NCI-H1930 (cell line): ENCODE results near the gene TCF20.

Experiments
- DNase-seq, 2 experiments: peaks; one replicate each; lab custom pipeline; 2025; lab: John Stamatoyannopoulos, UW

The TCF20 gene

DNA sequence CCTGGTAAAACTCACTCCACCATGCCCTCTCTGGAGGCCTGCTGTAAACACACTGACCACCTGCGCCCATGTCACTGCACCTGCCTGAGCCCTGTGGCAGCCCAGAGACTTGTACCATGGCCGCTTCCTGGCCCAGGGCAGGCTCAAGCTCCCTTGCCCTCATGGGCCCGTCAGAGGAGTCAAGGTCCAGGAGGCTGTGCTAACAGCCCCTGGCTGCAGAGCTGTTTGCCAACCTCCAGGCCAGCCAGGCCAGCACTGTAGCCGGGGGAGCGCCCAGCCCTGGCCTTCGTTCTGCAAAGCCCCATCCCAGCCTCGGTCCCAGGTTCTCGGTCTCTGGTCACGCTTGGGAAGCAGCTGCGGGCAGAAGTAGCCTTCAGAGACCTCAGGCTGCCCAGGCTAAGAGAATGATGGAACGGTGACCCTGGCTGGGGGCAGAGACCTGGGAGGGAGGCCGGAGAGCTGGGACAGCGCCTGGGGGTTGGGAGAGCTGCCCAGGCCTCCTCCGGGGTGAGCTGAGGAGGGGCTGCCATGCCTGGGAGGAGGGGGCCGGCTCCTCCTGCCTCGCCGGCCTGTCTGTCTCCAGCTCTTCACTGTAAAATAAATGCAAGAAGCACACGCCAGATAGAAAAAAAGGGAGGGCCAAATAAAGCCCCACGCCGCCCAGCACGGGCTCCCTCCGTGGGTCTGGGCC lies 11.9 kb upstream of the TCF20 start:
- no peak for DNase-seq

DNA sequence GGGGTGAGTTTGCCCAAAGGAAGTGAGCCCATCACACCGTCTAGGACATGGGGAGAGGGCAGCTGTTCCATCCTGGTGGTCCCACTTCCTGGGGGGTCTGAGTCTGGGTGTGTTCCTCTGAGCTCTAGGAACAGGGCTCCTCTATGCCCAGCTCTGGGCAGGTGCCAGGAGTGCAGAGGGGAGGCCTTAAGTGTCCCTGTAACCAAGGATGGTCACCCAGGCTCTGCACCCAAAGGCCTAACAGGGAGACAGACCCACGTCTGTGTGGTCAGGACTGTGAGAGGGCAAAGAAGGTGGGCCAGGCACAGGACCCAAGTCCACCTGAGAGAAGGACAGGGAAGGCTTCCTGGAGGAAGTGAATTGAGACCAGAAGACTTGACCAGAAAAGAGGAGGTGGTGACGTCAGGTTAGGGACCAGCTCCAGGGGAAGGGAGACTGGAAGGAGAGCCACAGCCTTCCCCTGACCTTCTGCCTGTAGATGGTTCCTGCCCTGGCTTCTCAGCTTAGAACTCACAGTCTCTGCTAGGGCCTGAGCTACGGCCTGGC lies 11.3 kb upstream of the TCF20 start:
- no peak for DNase-seq

DNA sequence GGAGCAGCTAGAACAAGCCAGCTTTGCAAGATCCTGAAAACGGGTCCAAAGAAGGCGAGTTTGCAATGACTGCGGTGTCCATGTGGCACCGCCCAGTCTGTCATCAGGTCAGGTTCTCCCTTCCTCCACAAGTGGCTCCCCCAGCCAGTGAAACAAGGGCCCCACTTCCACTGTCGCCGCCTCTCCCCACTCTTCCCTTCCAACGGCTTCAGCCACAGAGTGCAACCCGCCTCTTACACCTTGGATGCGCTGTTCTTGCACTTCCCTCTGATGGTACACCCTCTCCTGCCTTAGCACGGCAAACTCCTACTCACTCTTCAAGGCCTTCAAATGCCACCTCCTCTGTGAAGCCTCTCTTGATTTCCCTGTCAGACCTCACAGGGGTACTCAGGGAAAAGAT lies 10.8 kb upstream of the TCF20 start:
- no peak for DNase-seq

DNA sequence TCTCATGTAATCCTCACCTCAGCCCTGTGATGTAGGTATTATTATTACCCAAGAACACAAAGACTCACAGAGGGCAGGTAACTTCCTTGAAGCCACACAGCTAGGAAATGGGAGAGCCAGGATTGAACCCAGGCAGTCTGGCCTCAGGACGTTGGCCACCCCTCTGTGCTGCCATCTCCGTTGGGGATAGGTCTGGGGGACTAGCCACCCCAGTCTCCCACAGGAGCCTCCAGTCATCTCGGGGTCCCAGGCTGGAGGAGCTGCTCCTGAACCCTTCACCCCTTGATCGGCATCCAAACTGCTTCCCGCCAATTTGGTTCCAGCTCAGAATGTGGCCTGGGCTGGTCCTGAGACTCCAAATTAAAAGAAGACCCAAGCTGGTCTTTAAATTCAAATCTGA lies 10.4 kb upstream of the TCF20 start:
- DNase-seq = no peak

DNA sequence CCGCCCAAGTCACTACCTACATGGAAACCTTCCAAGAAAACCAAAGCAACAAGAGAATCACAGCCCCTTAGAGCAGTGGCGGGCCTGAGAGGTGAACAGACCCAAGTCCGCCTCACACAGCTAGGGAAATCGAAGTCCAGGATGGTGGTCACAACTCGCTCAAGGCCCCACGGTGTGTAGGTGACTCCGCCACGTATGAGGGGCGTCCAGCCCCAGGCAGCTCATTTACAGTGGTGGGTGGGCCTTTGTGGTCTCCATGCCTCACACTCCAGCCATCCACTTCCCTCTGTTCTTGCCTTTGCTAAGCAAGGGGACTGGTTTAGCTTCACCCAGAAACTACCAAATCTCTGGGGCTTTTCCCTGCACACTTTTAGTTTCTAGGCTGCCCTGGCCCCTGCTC lies 9.7 kb upstream of the TCF20 start:
- no peak for DNase-seq

DNA sequence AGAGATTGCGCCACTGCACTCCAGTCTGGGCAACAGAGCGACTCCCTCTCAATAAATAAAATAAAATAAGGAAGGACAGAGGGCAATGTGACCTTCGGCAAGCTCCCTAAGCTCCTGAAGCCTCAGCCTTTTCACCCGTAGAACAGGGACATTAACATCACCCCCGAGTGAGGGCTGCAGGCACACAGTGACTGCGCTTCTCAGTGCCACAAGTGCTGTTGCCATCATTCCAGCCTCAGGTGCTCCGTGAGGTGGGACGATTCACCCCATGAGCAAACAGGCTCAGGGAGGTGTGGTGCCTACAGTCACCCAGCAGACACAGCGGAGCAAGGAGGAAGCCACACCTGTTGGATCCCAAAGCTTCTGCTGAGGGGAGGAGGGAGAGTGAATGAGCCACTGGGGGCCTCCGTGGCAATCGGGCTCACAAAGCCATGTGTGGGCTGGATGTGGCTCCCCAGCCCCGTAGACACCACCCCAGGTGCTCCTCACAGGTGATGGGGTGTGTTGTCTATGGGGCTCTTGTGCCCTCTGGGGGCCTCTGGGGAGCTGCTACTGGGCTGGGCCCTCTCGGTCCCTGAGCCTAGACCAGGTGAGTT lies 9.1 kb upstream of the TCF20 start:
- no peak for DNase-seq

DNA sequence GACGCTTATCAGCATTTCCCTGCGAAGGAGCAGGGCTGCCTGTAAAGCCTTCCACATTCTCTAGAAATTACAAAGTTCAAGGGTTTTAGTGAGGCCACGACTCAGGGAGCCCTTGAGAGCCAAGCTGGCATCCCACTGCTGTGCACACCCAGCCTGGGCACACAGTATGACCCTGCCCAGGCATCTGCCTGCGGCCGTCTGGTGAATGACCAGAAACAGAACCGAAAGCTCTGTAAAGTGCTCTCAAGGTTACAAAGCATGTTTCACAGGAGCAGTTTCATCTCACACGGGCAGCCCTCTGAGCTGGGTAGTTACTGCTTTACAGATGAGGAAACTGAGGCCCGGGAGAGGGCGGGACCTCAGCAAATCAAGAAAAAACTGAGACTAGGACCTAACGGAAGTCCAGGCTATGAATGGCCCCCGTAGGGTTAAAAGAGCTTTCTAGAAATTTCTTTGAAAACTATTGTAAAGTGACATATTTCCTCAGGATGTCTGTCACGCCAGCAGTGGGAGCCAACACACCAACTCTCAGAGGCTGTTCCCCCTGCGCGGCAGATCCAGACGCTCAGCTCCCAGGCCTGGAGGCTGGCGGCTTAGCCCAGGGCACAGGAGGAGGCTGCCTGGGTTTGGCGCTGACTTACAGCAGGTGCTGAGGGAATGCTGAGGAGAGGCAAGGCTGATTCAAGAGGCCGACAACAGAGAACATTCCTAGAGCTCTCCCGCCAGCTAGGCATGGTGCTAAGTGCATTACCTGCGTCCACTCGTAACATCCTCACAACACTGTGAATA lies 7.7 kb upstream of the TCF20 start:
- no peak for DNase-seq

DNA sequence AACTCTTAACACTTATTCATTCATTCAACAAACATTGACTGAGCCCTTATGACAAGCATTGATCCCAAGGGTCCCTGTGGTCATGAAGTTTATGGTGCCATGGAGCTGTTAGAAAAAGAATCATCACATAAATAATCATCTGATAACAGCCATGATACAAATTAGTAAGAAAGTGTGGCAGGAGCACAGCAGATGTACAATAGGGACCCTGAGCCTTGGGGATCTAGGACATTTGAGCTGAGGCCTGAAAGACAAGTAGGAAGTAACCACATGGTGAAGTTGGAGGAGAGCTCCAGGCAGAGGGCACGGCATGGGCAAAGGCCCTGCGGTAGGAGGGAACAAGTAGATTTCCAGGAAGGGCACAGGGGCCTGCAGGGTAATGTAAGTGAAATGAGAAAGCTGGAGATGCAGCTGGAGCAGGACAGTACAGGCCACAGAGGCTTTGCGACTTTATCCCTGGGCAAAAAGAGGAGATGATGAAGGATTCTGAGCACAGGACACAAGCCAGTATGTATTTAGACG lies 6.8 kb upstream of the TCF20 start:
- no peak for DNase-seq

DNA sequence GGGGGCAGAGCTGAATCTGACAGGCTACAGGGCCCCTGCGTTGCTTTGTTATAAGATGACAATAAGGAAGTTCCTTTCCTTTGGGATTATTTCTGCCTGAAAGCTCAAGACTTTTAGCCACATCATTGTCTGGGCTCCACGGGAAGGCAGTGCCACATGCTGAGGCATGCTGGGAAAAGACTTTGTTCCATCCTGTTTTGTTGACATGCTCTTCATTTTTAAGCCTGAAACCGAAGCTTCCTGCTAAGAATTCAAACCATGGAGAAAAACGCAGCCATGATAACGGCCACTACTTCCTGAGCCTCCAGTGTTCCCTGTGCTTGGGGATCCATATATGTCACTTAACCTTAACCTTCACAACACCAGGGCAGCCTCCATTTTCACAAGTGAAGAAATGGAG lies 5.5 kb upstream of the TCF20 start:
- no peak for DNase-seq

DNA sequence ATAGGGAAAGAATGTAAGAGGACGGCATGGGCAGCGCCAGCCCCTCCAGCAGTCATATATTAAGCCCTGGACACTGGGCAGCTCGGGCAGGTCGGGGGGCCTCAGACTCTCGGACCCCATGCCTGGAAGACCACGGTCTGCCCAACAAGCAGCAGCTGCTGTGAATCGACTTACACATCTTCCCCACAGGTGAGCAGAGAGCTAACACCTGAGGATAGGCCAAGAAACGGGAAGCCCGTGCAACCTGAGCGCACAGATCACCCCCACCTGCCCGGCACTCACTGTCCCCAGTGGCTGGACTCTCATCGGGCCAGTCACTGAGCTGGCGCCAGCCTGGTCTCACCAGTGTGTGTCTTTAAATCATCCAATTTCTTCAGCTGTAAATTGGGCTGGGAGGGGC lies 4.7 kb upstream of the TCF20 start:
- DNase-seq = no peak

DNA sequence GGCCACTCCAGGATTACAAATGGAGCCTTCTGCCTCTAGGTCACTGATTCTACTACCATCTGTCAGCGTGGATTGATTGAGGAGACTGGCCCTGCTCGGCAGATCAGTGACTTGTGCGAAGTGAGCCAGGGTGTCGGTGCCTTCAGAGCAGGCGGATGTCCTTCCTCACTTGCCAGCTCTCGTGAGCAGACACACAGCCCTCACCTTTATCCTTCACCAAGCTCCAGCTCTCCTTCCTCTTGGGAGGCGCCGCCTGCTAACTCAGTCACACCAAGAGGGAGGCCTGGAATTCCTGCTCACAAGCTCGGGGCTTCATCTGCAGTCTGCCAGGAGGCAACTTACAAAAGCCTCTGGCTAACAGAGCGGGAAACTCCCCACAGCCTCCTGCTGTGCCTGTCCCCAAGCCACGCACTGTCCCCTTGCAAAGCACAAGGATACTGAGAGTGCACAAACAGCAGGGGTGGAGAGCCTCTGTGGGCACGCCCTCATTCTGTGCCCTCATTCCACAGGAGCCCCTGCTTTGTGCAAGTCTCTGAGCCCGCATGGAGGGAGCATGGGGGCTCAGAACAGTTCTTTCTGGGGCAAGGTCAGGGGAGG lies 3.5 kb upstream of the TCF20 start:
- no peak for DNase-seq

DNA sequence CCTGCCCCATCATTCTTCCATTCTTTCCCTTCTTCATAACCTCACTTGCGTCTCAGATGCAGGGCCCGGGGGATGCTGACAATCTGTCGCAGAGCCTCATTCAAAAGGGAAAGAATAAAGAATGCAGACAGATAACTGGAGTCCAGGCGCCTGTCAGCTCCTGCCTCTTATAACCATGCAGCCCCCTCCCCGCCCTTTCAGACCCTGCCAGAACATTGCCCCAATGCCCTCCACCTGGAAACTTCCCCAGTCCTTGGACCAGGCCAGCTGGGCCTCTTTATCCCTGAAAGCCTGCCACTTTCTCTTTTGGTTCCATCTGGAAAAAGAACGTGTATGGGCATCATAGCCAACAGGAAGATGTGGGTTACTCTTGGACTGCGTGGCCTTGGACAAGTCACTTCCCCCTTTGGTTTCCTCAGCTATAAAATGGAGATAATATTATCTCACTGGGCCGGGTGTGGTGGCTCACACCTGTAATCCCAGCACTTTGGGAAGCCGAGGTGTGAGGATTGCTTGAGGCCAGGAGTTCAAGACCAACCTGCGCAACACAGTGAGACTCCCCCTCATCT lies 2.1 kb upstream of the TCF20 start:
- DNase-seq = no peak

DNA sequence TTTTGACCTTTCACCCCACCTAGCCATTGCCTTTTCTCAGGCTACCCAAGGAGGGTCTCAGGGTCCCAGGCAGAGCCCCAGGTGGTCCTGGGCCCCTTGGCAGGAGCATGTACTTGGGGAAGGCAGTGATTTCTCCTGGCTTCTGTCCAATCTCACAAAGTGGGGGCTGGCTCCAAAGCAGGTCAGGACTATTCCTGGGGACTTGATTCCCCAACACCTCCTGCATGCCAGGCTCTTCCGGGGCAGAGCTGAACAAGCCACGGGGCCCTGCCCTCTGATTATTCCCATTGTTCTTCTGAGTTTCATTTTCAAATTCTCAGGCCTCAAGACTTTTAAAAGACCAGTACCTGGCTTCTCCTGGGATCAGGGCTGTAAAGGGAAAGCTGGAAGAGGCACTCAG lies 1.5 kb upstream of the TCF20 start:
- DNase-seq = no peak

DNA sequence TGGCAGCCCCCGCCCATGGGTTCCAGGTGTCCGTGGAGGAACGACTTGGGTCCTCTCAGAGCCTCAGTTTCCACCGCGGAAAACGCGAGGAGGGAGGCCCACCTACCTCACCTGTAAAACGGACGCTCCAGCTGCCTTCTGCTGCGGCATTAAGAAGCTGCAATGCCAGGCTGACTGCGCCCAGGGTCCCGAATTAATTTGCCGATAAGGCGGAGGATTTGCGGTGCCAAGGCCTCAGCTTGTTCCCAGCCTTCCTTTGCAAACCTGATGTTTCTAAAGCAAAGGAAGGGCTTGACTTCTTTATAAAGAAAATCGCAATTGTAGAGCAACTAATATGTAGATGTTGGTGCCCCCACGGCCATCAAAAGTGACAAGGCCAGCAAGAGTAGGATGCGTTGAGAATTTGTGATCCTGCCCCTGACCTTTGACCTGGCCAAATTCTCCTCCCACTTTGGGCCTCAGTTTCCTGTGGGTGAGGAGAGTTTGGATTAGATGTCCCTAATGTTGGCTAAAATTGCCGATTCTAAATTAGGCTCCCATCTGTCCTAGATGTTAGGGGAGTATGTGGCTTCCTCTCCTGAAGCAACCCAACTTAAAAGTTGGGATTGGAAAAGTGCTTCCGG lies 849 bp upstream of the TCF20 start:
- no peak for DNase-seq

DNA sequence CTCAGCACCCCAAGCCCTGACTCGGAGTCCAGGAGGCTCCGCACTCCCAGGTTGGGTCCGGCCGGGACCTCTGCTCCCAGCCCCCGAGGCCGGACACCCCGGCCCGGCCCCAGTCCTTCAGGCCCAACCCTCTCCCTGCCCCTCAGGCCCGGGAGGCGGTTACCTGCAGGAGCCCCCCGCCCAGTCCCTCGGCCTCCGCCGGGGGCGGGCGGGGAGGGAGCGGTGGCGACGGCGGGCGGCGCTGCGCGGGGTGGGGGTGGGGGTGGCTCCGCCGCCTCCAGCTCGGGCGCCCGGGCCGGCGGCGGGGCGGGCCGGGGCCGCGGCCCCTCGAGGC lies 310 bp downstream of the TCF20 start:
- DNase-seq = peak; percentile 33 to 68

DNA sequence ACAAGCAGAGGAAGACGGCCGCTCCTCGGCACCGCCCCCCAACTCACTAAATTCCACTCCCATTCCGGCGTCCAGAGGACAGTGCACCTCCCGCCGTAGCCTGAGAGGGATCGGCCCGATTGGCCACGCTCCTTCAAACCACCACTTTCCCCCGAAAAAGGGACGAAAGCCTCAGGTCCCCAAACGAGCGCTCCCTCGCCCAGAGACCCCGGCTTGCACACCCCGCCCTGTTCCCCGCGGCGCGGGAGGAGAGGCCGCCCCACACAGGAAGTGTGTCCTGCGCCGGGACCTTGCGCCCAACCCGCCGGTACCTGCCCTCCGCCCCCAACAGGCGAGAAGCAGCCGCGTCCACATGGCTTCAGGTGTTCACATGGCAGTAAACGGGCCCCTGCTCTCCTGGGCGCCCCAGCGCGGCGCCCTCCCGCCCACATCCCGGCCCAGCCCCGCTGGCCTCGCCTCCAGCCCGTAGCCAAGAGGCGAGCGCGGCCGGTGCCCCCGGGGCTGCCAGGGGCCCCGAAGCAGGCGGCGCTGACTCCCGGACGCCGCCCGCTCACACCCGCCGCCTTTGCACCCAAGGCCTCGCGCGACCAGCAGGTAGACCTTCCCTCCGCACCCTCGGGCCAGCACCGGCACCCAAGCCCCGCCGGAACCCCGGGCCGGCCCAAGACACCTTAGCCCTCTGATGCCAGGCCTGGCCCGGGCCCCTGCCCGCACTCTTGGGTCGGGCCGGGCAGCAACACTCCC lies 849 bp downstream of the TCF20 start:
- DNase-seq = peak; percentile 60 to 77

DNA sequence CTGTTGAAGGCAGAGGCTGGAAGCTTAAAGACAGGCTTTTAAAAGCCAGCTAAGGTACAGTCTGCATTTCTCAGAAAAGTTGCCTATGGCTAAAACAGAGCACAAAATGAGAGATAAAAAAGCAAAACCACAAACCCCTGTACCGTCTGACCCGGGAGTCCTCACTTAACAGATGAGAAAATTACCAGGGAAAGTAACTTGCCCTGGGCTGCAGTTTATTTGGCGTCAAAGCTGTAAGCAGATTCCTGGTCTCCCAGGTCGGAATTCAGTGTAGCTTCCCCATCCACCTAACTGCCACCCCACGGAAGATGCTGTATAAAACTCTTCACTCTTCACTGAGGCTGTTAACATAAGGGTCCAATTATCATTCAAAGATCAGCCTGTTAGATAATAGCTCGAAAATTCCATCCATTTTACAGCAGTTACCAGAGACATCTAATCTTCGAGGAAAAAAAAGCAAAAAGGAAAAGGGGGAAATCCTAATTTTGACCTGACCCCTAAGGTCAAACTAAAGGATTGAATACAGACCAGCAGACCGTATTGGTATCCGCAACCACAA lies 1.5 kb downstream of the TCF20 start:
- no peak for DNase-seq

DNA sequence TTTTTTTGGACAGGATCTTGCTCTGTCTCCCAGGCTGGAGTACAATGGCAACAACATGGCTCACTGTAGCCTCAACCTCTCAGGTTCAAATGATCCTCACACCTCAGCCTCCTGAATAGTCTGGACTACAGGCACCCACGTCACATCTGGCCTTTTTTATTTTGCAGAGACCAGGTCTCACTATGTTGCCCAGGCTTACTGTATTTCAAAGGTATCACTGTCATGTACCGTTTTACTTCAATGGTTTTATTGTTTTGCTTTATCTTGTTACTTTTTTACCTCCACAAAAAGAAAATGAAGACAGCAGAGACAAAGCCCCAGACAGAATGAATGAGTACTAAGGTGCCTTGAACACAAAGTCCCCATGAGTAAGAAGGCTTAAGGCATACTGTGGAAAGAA lies 5.1 kb downstream of the TCF20 start:
- DNase-seq = no peak

DNA sequence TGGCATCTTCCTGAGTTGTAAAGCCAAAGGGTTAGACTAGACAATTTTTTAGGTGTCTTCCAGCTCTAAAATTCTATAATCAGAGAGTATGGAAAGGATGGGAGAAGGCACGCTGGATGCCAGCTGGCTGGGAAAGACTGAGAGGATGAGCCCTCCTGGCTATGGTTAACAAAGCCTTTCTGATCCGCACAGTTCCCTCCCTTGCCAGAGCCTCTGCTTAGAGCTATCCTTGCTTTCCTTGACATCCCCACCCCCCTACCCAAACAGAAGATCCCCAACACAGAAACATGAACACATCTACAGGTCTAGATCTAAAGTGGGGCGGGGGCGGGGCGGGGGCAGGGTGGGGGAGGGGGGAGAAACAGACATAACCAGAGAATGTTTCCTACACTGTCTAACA lies 6.5 kb downstream of the TCF20 start:
- DNase-seq = no peak

DNA sequence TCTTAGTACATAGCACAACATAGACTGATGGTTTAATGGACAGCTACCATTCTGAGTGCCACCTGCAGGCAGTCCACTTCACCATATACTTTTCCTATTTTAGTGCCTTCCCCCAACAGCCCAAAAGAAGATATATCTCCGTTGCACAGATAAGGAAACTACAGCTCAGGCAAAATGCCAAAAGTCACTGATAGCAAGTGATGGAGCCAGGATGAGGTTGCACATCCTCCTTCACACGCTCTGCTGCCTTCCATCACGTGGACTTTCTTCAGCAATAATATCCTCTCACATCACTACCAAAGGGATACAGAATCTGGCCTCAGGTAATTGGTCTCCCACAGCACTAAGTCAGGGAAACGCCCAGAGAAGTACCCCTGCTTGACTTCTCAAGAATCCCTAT lies 7.5 kb downstream of the TCF20 start:
- no peak for DNase-seq

DNA sequence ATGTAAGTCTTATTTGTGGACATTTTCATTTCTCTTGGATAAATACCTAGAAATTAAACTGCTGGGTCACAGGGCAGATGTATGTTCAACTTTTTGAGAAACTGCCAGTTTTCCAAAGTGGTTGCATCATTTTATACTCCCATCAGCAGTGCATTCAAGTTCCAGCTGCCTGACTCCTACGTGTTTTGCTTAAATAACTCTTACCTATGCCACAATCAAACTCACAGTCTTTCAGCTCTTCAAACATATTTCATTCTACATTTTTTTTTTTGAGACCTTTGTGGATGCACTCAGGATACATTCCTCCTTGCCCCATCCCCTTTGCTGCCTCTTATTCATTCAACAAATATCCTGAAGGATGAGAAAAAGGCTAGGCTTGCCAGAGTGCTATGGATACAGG lies 9.2 kb downstream of the TCF20 start:
- no peak for DNase-seq
